GM23338 (cell line): ENCODE results near the gene GFRA1. TPM values are rescaled to one million over a fixed set of nuclear protein-coding genes. Genes with fewer than 3 reads are reported as not detected.

Experiments
- ATAC-seq: fragments of 200-7000 bp; cut with Tn5 transposase; 3 replicates; pipeline ENCODE4 v1.9.1; 2020
- DNase-seq: peaks from one replicate; pipeline ENCODE4 v3.0.0-alpha.2; 2015; ENCODE audit warnings: low spot score
- H2AFZ ChIP-seq: fragments of 200-600 bp; sonication (generic); 2 replicates; pipeline ENCODE4 v1.8.0; 2016; ENCODE audit warnings: antibody characterized with exemption, mild to moderate bottlenecking, moderate library complexity
- H3F3A ChIP-seq: fragments of 200-600 bp; sonication (generic); replicated peaks from 2 replicates; pipeline ENCODE4 v1.8.0; 2017; ENCODE audit warnings: antibody characterized with exemption, mixed run types, low read depth
- H3K27ac ChIP-seq: fragments of 200-600 bp; sonication (generic); 2 replicates; pipeline ENCODE4 v1.6.1; 2016; ENCODE audit warnings: low read depth
- H3K27me3 ChIP-seq: fragments of 200-600 bp; sonication (generic); 2 replicates; pipeline ENCODE4 v1.8.0; 2016; ENCODE audit warnings: mild to moderate bottlenecking, mixed run types, moderate library complexity; ENCODE audit not compliant: insufficient read depth
- H3K36me3 ChIP-seq: fragments of 200-600 bp; sonication (generic); 2 replicates; pipeline ENCODE4 v1.8.0; 2016; ENCODE audit warnings: mild to moderate bottlenecking; ENCODE audit not compliant: insufficient read depth
- H3K4me1 ChIP-seq: fragments of 200-600 bp; sonication (generic); 2 replicates; pipeline ENCODE4 v1.8.0; 2016; ENCODE audit warnings: mild to moderate bottlenecking, moderate library complexity; ENCODE audit not compliant: insufficient read depth
- H3K4me2 ChIP-seq: fragments of 200-600 bp; sonication (generic); 2 replicates; pipeline ENCODE4 v1.7.1; 2017; ENCODE audit warnings: mixed run types
- H3K4me3 ChIP-seq: fragments of 200-600 bp; sonication (generic); 2 replicates; pipeline ENCODE4 v1.6.1; 2016; ENCODE audit warnings: mixed run types
- H3K79me2 ChIP-seq: fragments of 200-600 bp; sonication (generic); replicated peaks from 2 replicates; pipeline ENCODE4 v1.8.0; 2017; ENCODE audit warnings: mild to moderate bottlenecking; ENCODE audit not compliant: insufficient read depth
- H3K9me2 ChIP-seq: fragments of 200-600 bp; sonication (generic); 2 replicates; pipeline ENCODE4 v1.8.0; 2017; ENCODE audit not compliant: insufficient read depth
- H4K20me1 ChIP-seq: fragments of 200-600 bp; sonication (generic); replicated peaks from 2 replicates; pipeline ENCODE4 v1.8.0; 2017; ENCODE audit warnings: mild to moderate bottlenecking; ENCODE audit not compliant: insufficient read depth
- H3K27ac Mint-ChIP-seq: 2 replicates; pipeline ENCODE4 v1.8.0; 2020; ENCODE audit warnings: inconsistent platforms, mild to moderate bottlenecking, moderate library complexity, mixed read lengths
- H3K27me3 Mint-ChIP-seq: 3 replicates; pipeline ENCODE4 v1.8.0; 2022; ENCODE audit warnings: low read depth, mild to moderate bottlenecking, moderate library complexity, mixed read lengths, inconsistent platforms; ENCODE audit not compliant: insufficient read depth, poor library complexity
- H3K36me3 Mint-ChIP-seq: 3 replicates; pipeline ENCODE4 v1.8.0; 2021; ENCODE audit warnings: low read depth, mild to moderate bottlenecking, inconsistent platforms, moderate library complexity, mixed read lengths
- H3K4me1 Mint-ChIP-seq: 3 replicates; pipeline ENCODE4 v1.8.0; 2020; ENCODE audit warnings: mild to moderate bottlenecking, inconsistent platforms, mixed read lengths
- H3K4me3 Mint-ChIP-seq: 3 replicates; pipeline ENCODE4 v1.8.0; 2021; ENCODE audit warnings: moderate library complexity, mild to moderate bottlenecking, inconsistent platforms, mixed read lengths
- H3K9me3 Mint-ChIP-seq: 3 replicates; pipeline ENCODE4 v1.8.0; 2020; ENCODE audit warnings: moderate library complexity, mild to moderate bottlenecking, inconsistent platforms, mixed read lengths
- EZH2 ChIP-seq: fragments of 200-600 bp; sonication (generic); IDR thresholded peaks from one replicate; pipeline ENCODE4 v1.8.0; 2017; ENCODE audit warnings: antibody characterized with exemption, mild to moderate bottlenecking, low read depth; ENCODE audit not compliant: unreplicated experiment
- EZH2phosphoT487 ChIP-seq: fragments of 200-600 bp; sonication (generic); IDR thresholded peaks from one replicate; pipeline ENCODE4 v1.8.1; 2018; ENCODE audit warnings: antibody characterized with exemption; ENCODE audit not compliant: unreplicated experiment
- JUNB ChIP-seq: IDR thresholded peaks from one replicate; pipeline ENCODE4 v1.6.1; 2016; ENCODE audit warnings: antibody characterized with exemption; ENCODE audit not compliant: unreplicated experiment
- NANOG ChIP-seq: IDR thresholded peaks from 2 replicates; pipeline ENCODE4 v1.6.1; 2016; ENCODE audit warnings: antibody characterized with exemption, borderline replicate concordance
- STAT1 ChIP-seq: IDR thresholded peaks from one replicate; pipeline ENCODE4 v1.6.1; 2016; ENCODE audit warnings: antibody characterized with exemption; ENCODE audit not compliant: unreplicated experiment
- ZNF114 ChIP-seq: fragments of 250-450 bp; sonication (Bioruptor Pico); IDR thresholded peaks from 2 replicates; pipeline ENCODE4 v1.5.0; 2020; ENCODE audit warnings: mild to moderate bottlenecking, moderate library complexity
- ZNF331 ChIP-seq: fragments of 250-450 bp; sonication (Bioruptor Pico); IDR thresholded peaks from 2 replicates; pipeline ENCODE4 v1.5.0; 2020; ENCODE audit warnings: low read depth, mild to moderate bottlenecking, moderate library complexity
- polyA plus RNA-seq: library from polyadenylated mRNA; unstranded; fragments of >200 nt; fragmentation: Nextera tagmentation; extraction: Ambion mirVana; gene quantifications from 2 replicates; pipeline ENCODE4 v1.2.1, GENCODE V29; 2016
- total RNA-seq: library from RNA; depleted of rRNA; stranded (reverse); fragments of >200 nt; shearing (Covaris generic); gene quantifications from 2 replicates; pipeline ENCODE4 v1.2.3, GENCODE V29; 2014
- TF ChIP-seq, protein P1 (sequence below): IDR thresholded peaks from 2 replicates; pipeline ENCODE4 v1.6.1; 2016; ENCODE audit warnings: antibody characterized with exemption
- TF ChIP-seq, protein P2 (sequence below): IDR thresholded peaks from one replicate; pipeline ENCODE4 v1.6.1; 2018; ENCODE audit warnings: antibody characterized with exemption; ENCODE audit not compliant: unreplicated experiment
- TF ChIP-seq, protein P3 (sequence below), 2 experiments: fragments of 200-600 bp in 1 of 2; sonication (generic) in 1 of 2; conservative IDR thresholded peaks; 2 replicates each; pipeline versions ENCODE4 v1.5.1 to v1.6.1; 2016 to 2017; ENCODE audit warnings: antibody characterized with exemption in 2 of 2, low read depth in 2 of 2, mild to moderate bottlenecking in 2 of 2, moderate library complexity in 1 of 2

GFRA1 gene
- total and polyA plus RNA-seq, 2 experiments from 2014 or later, result 1.4 to 2.8 TPM

DNA sequence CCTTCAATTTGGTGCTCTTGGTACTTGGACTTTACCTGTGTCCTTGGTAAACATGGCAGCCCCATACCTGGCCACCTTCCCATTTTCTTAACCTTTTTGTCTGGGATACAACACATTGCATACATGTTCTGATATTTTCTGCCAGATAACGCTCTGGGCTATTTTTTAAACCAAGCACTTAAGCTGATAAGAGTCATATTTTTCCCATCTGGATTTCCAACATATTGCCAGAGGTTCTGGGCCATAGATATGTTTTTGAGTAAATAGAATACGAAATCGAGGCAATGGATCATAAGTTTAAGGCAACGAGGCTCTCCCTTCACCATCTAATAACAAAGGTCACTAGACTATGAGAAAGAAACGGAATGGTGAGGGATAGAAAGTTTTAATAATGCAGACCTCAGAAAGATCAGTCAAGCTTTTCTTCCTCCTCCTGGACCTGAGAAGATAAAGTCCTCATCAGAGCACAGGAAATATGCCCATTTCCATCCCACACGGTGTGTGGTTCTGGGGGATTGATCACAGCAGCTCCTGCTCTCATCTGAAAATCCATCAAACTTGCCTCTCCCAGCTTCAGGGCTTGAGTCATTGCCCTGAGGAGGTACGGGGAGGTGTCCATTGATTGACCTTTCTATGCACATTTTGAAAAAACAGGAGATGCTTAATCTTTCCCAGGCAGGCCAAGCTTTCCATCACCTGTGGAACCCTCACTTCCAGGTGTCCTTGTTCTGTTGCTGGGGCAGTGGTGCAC, 257.2 kb downstream of the GFRA1 start:
- H3K4me2 ChIP-seq, result no peak overlapping the region
- no peak for ATAC-seq
- H3K27ac ChIP-seq, result no peak overlapping the region
- H3K9me2 ChIP-seq, result peaks cover 11% of the 10 kb centered on the region
- Mint-ChIP-seq H3K36me3 (no peaks in the 10 kb centered on the region; the same call in 2 of the 3 replicates), H3K9me3 (peaks cover 3% of the 10 kb centered on the region; the same call in 2 of the 3 replicates), H3K27ac (no peak overlapping the region), H3K4me3 (no peak overlapping the region), H3K27me3 (no peaks in the 10 kb centered on the region), H3K4me1 (peaks cover 6% of the 10 kb centered on the region)
- no peaks in the 10 kb centered on the region for H3K27me3 ChIP-seq
- no peaks in the 10 kb centered on the region for H3K79me2 ChIP-seq
- H4K20me1 ChIP-seq, result no peaks in the 10 kb centered on the region
- no peak overlapping the region for H2AFZ ChIP-seq
- no peak for DNase-seq
- no peaks in the 10 kb centered on the region for H3K4me1 ChIP-seq
- H3K4me3 ChIP-seq, result no peak overlapping the region
- TF ChIP-seq NANOG (no peak), EZH2phosphoT487 (no peak), STAT1 (no peak)
- TF ChIP-seq, protein P1, sequence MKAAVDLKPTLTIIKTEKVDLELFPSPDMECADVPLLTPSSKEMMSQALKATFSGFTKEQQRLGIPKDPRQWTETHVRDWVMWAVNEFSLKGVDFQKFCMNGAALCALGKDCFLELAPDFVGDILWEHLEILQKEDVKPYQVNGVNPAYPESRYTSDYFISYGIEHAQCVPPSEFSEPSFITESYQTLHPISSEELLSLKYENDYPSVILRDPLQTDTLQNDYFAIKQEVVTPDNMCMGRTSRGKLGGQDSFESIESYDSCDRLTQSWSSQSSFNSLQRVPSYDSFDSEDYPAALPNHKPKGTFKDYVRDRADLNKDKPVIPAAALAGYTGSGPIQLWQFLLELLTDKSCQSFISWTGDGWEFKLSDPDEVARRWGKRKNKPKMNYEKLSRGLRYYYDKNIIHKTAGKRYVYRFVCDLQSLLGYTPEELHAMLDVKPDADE, result no peak
- TF ChIP-seq, protein P2, sequence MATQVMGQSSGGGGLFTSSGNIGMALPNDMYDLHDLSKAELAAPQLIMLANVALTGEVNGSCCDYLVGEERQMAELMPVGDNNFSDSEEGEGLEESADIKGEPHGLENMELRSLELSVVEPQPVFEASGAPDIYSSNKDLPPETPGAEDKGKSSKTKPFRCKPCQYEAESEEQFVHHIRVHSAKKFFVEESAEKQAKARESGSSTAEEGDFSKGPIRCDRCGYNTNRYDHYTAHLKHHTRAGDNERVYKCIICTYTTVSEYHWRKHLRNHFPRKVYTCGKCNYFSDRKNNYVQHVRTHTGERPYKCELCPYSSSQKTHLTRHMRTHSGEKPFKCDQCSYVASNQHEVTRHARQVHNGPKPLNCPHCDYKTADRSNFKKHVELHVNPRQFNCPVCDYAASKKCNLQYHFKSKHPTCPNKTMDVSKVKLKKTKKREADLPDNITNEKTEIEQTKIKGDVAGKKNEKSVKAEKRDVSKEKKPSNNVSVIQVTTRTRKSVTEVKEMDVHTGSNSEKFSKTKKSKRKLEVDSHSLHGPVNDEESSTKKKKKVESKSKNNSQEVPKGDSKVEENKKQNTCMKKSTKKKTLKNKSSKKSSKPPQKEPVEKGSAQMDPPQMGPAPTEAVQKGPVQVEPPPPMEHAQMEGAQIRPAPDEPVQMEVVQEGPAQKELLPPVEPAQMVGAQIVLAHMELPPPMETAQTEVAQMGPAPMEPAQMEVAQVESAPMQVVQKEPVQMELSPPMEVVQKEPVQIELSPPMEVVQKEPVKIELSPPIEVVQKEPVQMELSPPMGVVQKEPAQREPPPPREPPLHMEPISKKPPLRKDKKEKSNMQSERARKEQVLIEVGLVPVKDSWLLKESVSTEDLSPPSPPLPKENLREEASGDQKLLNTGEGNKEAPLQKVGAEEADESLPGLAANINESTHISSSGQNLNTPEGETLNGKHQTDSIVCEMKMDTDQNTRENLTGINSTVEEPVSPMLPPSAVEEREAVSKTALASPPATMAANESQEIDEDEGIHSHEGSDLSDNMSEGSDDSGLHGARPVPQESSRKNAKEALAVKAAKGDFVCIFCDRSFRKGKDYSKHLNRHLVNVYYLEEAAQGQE, result no peak
- H3F3A ChIP-seq, result no peaks in the 10 kb centered on the region
- no peaks in the 10 kb centered on the region for H3K36me3 ChIP-seq

DNA sequence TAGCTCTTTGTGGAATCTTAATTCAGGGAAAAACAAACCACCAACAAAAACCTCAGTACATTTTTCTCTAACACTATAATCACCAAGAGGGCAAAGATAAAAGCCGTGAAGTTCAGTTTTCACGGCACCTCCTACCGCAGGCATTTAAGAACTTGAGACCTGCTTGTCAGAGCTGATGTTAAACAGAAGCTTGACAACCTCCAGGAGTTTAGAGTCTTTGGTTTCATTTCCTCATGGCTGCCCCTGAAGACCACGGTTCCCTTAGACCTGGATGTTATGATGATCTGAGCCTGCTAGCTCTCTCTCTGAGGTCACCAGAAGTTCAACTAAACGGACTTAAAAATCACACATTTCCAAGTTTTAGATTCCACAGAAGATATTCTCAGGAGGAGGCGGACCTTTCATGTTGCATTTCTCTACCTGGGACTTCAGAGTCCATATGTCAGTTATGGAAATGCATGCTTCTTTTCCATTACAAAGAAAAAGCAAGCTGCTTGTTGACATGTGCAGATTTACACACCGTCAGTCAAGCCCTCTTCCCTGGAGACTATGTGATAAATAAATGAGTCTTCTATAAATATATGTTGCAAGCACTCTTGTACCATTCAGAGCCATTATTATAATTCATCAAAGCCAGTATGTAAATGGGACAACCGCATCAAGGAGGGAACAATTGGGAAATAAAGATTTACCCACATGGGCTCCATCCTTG, 258.0 kb downstream of the GFRA1 start:
- Histone ChIP-seq H3K27me3 (no peaks in the 10 kb centered on the region), H3K36me3 (no peaks in the 10 kb centered on the region), H2AFZ (no peak overlapping the region), H3K4me3 (no peak overlapping the region), H3K4me1 (no peaks in the 10 kb centered on the region), H3K79me2 (no peaks in the 10 kb centered on the region), H3F3A (no peaks in the 10 kb centered on the region), H3K4me2 (no peak overlapping the region), H3K9me2 (peaks cover 11% of the 10 kb centered on the region), H4K20me1 (no peaks in the 10 kb centered on the region), H3K27ac (no peak overlapping the region)
- H3K4me3 Mint-ChIP-seq, result no peak overlapping the region
- H3K27ac Mint-ChIP-seq, result no peak overlapping the region
- H3K9me3 Mint-ChIP-seq, result no peaks in the 10 kb centered on the region
- ATAC-seq (no peak), DNase-seq (no peak)
- H3K4me1 Mint-ChIP-seq, result peaks cover 6% of the 10 kb centered on the region
- H3K36me3 Mint-ChIP-seq, result no peaks in the 10 kb centered on the region
- no peaks in the 10 kb centered on the region for H3K27me3 Mint-ChIP-seq
- TF ChIP-seq NANOG (no peak), ZNF331 (no peak), JUNB (no peak), ZNF114 (CRISPR knock-in tag) (no peak), EZH2phosphoT487 (no peak), EZH2 (no peak)
- TF ChIP-seq, protein P2, result no peak
- TF ChIP-seq, protein P3, sequence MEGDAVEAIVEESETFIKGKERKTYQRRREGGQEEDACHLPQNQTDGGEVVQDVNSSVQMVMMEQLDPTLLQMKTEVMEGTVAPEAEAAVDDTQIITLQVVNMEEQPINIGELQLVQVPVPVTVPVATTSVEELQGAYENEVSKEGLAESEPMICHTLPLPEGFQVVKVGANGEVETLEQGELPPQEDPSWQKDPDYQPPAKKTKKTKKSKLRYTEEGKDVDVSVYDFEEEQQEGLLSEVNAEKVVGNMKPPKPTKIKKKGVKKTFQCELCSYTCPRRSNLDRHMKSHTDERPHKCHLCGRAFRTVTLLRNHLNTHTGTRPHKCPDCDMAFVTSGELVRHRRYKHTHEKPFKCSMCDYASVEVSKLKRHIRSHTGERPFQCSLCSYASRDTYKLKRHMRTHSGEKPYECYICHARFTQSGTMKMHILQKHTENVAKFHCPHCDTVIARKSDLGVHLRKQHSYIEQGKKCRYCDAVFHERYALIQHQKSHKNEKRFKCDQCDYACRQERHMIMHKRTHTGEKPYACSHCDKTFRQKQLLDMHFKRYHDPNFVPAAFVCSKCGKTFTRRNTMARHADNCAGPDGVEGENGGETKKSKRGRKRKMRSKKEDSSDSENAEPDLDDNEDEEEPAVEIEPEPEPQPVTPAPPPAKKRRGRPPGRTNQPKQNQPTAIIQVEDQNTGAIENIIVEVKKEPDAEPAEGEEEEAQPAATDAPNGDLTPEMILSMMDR (conservative IDR thresholded peaks at IDR 0.05; ENCODE audit: low read depth in 2 of 2), result no peak
- TF ChIP-seq, protein P1, result no peak
